Erythroblast (primary cell): ENCODE results near the gene FAM228A.

Source experiments
- GATA1 ChIP-seq: IDR thresholded peaks from 2 replicates; pipeline ENCODE4 v1.6.1; 2011; ENCODE audit warnings: low read depth, mild to moderate bottlenecking, control low read depth, low read length, moderate library complexity
- POLR2A ChIP-seq: IDR thresholded peaks from 2 replicates; pipeline ENCODE4 v1.6.1; 2011; ENCODE audit warnings: mild to moderate bottlenecking, low read length

- TF ChIP-seq POLR2A (no peak), GATA1 (no peak)
These were observed 32.5 kb downstream of the FAM228A start for GRCh38 chr2:24207359-24207758.
